Mesodermal cell (in vitro differentiated cells): ENCODE measurements around the gene EML1.

Experiments
- H3K27ac ChIP-seq: 2 replicates; pipeline ENCODE4 v1.7.0; 2013; ENCODE audit warnings: mild to moderate bottlenecking, low read depth, low read length, moderate library complexity; ENCODE audit not compliant: severe bottlenecking
- H3K36me3 ChIP-seq: 2 replicates; pipeline ENCODE4 v1.7.1; 2013; ENCODE audit warnings: mild to moderate bottlenecking, low read length, moderate library complexity; ENCODE audit not compliant: control insufficient read depth, insufficient read depth
- H3K4me1 ChIP-seq: one replicate; pipeline ENCODE4 v1.7.1; 2013; ENCODE audit warnings: mild to moderate bottlenecking, low read length; ENCODE audit not compliant: insufficient read depth, control insufficient read depth, poor library complexity, severe bottlenecking
- H3K4me3 ChIP-seq: 2 replicates; pipeline ENCODE4 v1.7.0; 2013; ENCODE audit warnings: low read length, control low read depth, mild to moderate bottlenecking; ENCODE audit not compliant: insufficient read depth, poor library complexity, severe bottlenecking; ENCODE audit errors: extremely low read depth
- H3K9me3 ChIP-seq: 2 replicates; pipeline ENCODE4 v1.7.1; 2013; ENCODE audit warnings: mild to moderate bottlenecking, low read length, moderate library complexity; ENCODE audit not compliant: control insufficient read depth
- WGBS, 2 experiments: methylation state at CpG; one replicate each; pipeline ENCODE4 v1.1.5; 2013; ENCODE audit warnings: missing lambda C conversion rate in 2 of 2; ENCODE audit not compliant: insufficient coverage in 2 of 2; 5-methylcytosine and 5-hydroxymethylcytosine counted together

The EML1 gene

GRCh38 chr14:99929601-99930000, 136.4 kb downstream of the EML1 start:
- Histone ChIP-seq H3K4me3 (no peak overlapping the region), H3K27ac (no peak overlapping the region), H3K4me1 (no peaks in the 10 kb centered on the region), H3K9me3 (no peaks in the 10 kb centered on the region), H3K36me3 (no peaks in the 10 kb centered on the region)
- WGBS, 2 experiments, result 90 to 91% methylated on average over 4 to 5 of the region's 6 CpGs

- Histone ChIP-seq H3K36me3 (no peaks in the 10 kb centered on the region), H3K4me1 (no peaks in the 10 kb centered on the region), H3K4me3 (no peak overlapping the region), H3K9me3 (no peaks in the 10 kb centered on the region), H3K27ac (no peak overlapping the region)
- WGBS, 2 experiments, result 85 to 100% methylated on average over 2 to 3 of the region's 6 CpGs
Measured at GRCh38 chr14:99930420-99931274, 137.4 kb downstream of the EML1 start.

- Histone ChIP-seq H3K4me3 (no peak overlapping the region), H3K9me3 (no peaks in the 10 kb centered on the region), H3K36me3 (no peaks in the 10 kb centered on the region), H3K4me1 (no peaks in the 10 kb centered on the region), H3K27ac (no peak overlapping the region)
- 93 to 94% methylated on average over 4 of the region's 4 CpGs for WGBS, 2 experiments
Measured at GRCh38 chr14:99931308-99931707, 138.1 kb downstream of the EML1 start.

GRCh38 chr14:99936056-99936455, 142.8 kb downstream of the EML1 start:
- Histone ChIP-seq H3K4me3 (no peak overlapping the region), H3K36me3 (peaks cover 13% of the 10 kb centered on the region), H3K27ac (no peak overlapping the region), H3K9me3 (no peaks in the 10 kb centered on the region), H3K4me1 (no peaks in the 10 kb centered on the region)
- WGBS, 2 experiments, result 95 to 98% methylated on average over 16 of the region's 16 CpGs

- Histone ChIP-seq H3K4me1 (no peaks in the 10 kb centered on the region), H3K27ac (no peak overlapping the region), H3K36me3 (peaks cover 13% of the 10 kb centered on the region), H3K4me3 (no peak overlapping the region), H3K9me3 (no peaks in the 10 kb centered on the region)
- 93 to 94% methylated on average over 25 to 28 of the region's 29 CpGs for WGBS, 2 experiments
Measured at GRCh38 chr14:99936738-99937474, 143.7 kb downstream of the EML1 start.

- Histone ChIP-seq H3K4me3 (no peak overlapping the region), H3K4me1 (no peaks in the 10 kb centered on the region), H3K36me3 (peaks cover 13% of the 10 kb centered on the region), H3K27ac (no peak overlapping the region), H3K9me3 (no peaks in the 10 kb centered on the region)
- 93 to 95% methylated on average over 11 to 13 of the region's 14 CpGs for WGBS, 2 experiments
Measured at GRCh38 chr14:99937475-99938244, 144.4 kb downstream of the EML1 start.

- WGBS, 2 experiments, result 84 to 100% methylated on average over 2 to 6 of the region's 8 CpGs
- no peaks in the 10 kb centered on the region for H3K4me1 ChIP-seq
- peaks cover 13% of the 10 kb centered on the region for H3K36me3 ChIP-seq
- no peak overlapping the region for H3K27ac ChIP-seq
- H3K9me3 ChIP-seq, result no peaks in the 10 kb centered on the region
- H3K4me3 ChIP-seq, result no peak overlapping the region
Measured at GRCh38 chr14:99938376-99938775, 145.2 kb downstream of the EML1 start.

- WGBS, 2 experiments, result 91 to 96% methylated on average over 14 to 15 of the region's 15 CpGs
- Histone ChIP-seq H3K4me1 (no peaks in the 10 kb centered on the region), H3K9me3 (no peaks in the 10 kb centered on the region), H3K36me3 (peaks cover 13% of the 10 kb centered on the region), H3K27ac (no peak overlapping the region), H3K4me3 (no peak overlapping the region)
Measured at GRCh38 chr14:99938896-99939295, 145.7 kb downstream of the EML1 start.

GRCh38 chr14:99939421-99939820, 146.2 kb downstream of the EML1 start:
- 89 to 94% methylated on average over 13 to 17 of the region's 17 CpGs for whole genome bisulfite sequencing, 2 experiments
- H3K27ac ChIP-seq, result no peak overlapping the region
- H3K9me3 ChIP-seq, result no peaks in the 10 kb centered on the region
- H3K4me3 ChIP-seq, result no peak overlapping the region
- H3K4me1 ChIP-seq, result no peaks in the 10 kb centered on the region
- H3K36me3 ChIP-seq, result peaks cover 13% of the 10 kb centered on the region

- H3K27ac ChIP-seq, result no peak overlapping the region
- H3K9me3 ChIP-seq, result no peaks in the 10 kb centered on the region
- no peaks in the 10 kb centered on the region for H3K4me1 ChIP-seq
- 98 to 99% methylated on average over 6 to 13 of the region's 15 CpGs for WGBS, 2 experiments
- H3K36me3 ChIP-seq, result peaks cover 13% of the 10 kb centered on the region
- no peak overlapping the region for H3K4me3 ChIP-seq
Measured at GRCh38 chr14:99940064-99940463, 146.9 kb downstream of the EML1 start.
